Thyroid gland (tissue), 4 donors: ENCODE data around the gene CASS4.

Source experiments
- POLR2A ChIP-seq, 2 donors: fragments of 450-650 bp; IDR thresholded peaks; one replicate each; pipeline ENCODE4 v1.6.1; 2017; ENCODE audit warnings: antibody characterized with exemption in 2 of 2, mild to moderate bottlenecking in 2 of 2, moderate library complexity in 1 of 2
- TF ChIP-seq, protein P1 (sequence below), 6 experiments: fragments of 200-600 bp in 3 of 6; fragments of 450-650 bp in 3 of 6; sonication (generic) in 3 of 6; IDR thresholded peaks; one replicate each; pipeline ENCODE4 v1.5.1; 2016 to 2019; ENCODE audit warnings: antibody characterized with exemption in 6 of 6, mild to moderate bottlenecking in 2 of 6, inconsistent platforms in 1 of 6, moderate library complexity in 1 of 6

DNA sequence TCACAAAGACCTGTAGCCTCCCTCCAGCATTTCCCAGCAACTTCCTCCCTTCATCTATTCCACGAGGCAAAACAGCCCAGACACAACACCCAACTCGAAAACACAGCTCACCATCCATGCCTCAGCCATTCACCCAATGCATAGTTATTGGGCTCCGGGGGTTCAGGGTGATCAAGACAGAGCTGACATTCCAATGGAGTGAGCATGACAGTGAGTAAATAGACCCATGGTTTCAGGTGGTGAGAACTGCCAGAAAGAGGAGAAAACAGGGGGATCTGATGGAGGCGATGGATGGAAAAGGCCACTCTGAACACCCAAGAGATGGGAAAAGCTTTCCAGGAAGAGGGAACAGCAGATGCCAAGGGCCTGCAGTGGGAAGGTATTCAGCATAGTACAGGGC is 5.9 kb downstream of the CASS4 start:
- TF ChIP-seq POLR2A (IDR thresholded peaks at IDR 0.05): no peak
- TF ChIP-seq, protein P1, sequence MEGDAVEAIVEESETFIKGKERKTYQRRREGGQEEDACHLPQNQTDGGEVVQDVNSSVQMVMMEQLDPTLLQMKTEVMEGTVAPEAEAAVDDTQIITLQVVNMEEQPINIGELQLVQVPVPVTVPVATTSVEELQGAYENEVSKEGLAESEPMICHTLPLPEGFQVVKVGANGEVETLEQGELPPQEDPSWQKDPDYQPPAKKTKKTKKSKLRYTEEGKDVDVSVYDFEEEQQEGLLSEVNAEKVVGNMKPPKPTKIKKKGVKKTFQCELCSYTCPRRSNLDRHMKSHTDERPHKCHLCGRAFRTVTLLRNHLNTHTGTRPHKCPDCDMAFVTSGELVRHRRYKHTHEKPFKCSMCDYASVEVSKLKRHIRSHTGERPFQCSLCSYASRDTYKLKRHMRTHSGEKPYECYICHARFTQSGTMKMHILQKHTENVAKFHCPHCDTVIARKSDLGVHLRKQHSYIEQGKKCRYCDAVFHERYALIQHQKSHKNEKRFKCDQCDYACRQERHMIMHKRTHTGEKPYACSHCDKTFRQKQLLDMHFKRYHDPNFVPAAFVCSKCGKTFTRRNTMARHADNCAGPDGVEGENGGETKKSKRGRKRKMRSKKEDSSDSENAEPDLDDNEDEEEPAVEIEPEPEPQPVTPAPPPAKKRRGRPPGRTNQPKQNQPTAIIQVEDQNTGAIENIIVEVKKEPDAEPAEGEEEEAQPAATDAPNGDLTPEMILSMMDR (IDR thresholded peaks at IDR 0.05): no peak
